ENCODE measurements around the gene CTBS. TPM values are rescaled to one million over a fixed set of nuclear protein-coding genes. Genes with fewer than 3 reads are reported as not detected.

Gene CTBS
- total and polyA plus RNA-seq, 2 of the 4 experiments (the other 2 are of a cell fraction) = 5.9 to 12.4 TPM

DNA sequence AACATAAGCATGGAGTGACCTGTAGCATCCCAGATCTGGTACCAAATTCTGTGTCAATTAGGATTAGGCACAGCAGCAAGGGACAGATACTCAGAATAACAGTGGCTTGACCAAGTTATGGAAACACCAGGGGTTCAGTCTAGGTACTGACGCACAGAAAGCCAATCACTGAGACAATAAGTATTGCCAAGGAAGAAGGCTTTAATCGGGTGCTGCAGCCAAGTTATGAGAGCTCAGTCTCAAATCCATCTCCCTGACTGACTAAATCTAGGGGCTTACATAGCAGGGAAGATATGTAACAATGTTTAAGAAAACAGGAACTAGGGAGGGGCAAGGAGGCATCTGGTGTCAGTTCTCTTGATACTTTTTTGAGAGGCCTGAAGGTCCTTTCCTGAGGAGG is 39.6 kb upstream of the CTBS start:
- no peak overlapping the region for H3K27ac ChIP-seq (ENCODE audit: insufficient read depth, low read length)
- ChIA-PET CTCF (interaction anchor here (0.6 kb wide), 2 partner anchors 87 to 473 kb away, joined by 3 to 4 read pairs; no protein-coding TSS in a partner anchor), POLR2A (ENCODE audit: unreplicated experiment) (no interaction called here)
- no peak overlapping the region for H2AK5ac ChIP-seq (ENCODE audit: low read depth, low read length)
- BruUV-seq (replicated peaks) = no TSS peak
- H3K9ac ChIP-seq (ENCODE audit: low read depth, low read length) = no peak overlapping the region
- intact Hi-C loops (cut with micrococcal nuclease) (loop anchor here (10.0 kb wide), 1 partner anchor 709 kb away; no protein-coding TSS in a partner anchor), in situ Hi-C loops (cut with MboI; ENCODE audit: low sequenced_read_pairs) (loop anchor here (25.0 kb wide), 2 partner anchors 323 to 477 kb away; partner anchors contain the start of gene PRKACB), dilution Hi-C loops (cut with HindIII; ENCODE audit: low sequenced_read_pairs, unreplicated experiment) (no loop called here)
- H3K56ac ChIP-seq (ENCODE audit: extremely low read depth, insufficient read depth, low read length) = no peak overlapping the region
- H3K9me3 ChIP-seq (ENCODE audit: control insufficient read depth, insufficient read depth, low read length) = peaks cover 2% of the 10 kb centered on the region
- no peaks in the 10 kb centered on the region for H3K36me3 ChIP-seq (ENCODE audit: control insufficient read depth, insufficient read depth, low read length)
- no peak overlapping the region for H2BK15ac ChIP-seq (ENCODE audit: low read depth, low read length)
- no CpG with 5 or more reads among the region's 2 CpGs for WGBS, 2 experiments (ENCODE audit: extremely low coverage in 2 of 2, insufficient read length in 1 of 2)
- no peak overlapping the region for H2AK9ac ChIP-seq (replicated peaks; ENCODE audit: low read depth, low read length, poor library complexity)
- H3K79me1 ChIP-seq (ENCODE audit: low read depth in 1 of 2, low read length in 2 of 2) = no peaks in the 10 kb centered on the region
- no peak overlapping the region for H3K23ac ChIP-seq (ENCODE audit: low read depth, low read length)
- no peak overlapping the region for H2BK120ac ChIP-seq (ENCODE audit: low read depth, low read length)
- no peak overlapping the region for H3K14ac ChIP-seq (replicated peaks; ENCODE audit: low read depth, low read length)
- no peak overlapping the region for H2BK20ac ChIP-seq (ENCODE audit: low read depth, low read length)
- no peak overlapping the region for H4K5ac ChIP-seq (ENCODE audit: low read depth, low read length)
- no peaks in the 10 kb centered on the region for H3K9me1 ChIP-seq (ENCODE audit: insufficient read depth, low read length)
- H3K4me2 ChIP-seq (ENCODE audit: low read depth, low read length) = no peak overlapping the region
- ATAC-seq (ENCODE audit: low read depth) = no peak
- TF ChIP-seq NFE2L2 (IDR thresholded peaks at IDR 0.05; ENCODE audit: low read depth, low read length) = no peak
- TF ChIP-seq CHD1 (IDR thresholded peaks at IDR 0.05; ENCODE audit: low read depth, low read length) = no peak
- TF ChIP-seq RCOR1 (IDR thresholded peaks at IDR 0.05; ENCODE audit: insufficient replicate concordance, low read length) = no peak
- no peak for TF ChIP-seq MAZ (IDR thresholded peaks at IDR 0.05; ENCODE audit: borderline replicate concordance, low read depth, low read length)
- no peak for TF ChIP-seq POLR2A (IDR thresholded peaks at IDR 0.05; ENCODE audit: low read depth, low read length)
- H4K91ac ChIP-seq (ENCODE audit: insufficient read depth, low read depth, low read length) = no peak overlapping the region
- DNase-seq = no peak
- H2AFZ ChIP-seq (replicated peaks; ENCODE audit: low read length, poor library complexity) = no peak overlapping the region
- no peak overlapping the region for H2BK5ac ChIP-seq (ENCODE audit: low read depth, low read length, poor library complexity, severe bottlenecking)
- no peak overlapping the region for H3K18ac ChIP-seq (ENCODE audit: low read depth, low read length)
- no peak overlapping the region for H3K4me3 ChIP-seq (ENCODE audit: insufficient read depth, low read depth, low read length)
- no peaks in the 10 kb centered on the region for H3K27me3 ChIP-seq (ENCODE audit: control insufficient read depth, insufficient read depth, low read length)
- H4K8ac ChIP-seq (ENCODE audit: low read depth in 2 of 2, low read length in 2 of 2) = no peak overlapping the region
- H3K4ac ChIP-seq (ENCODE audit: low read depth, low read length) = no peak overlapping the region
- no peaks in the 10 kb centered on the region for H4K20me1 ChIP-seq (ENCODE audit: insufficient read depth, low read length)
- H3K4me1 ChIP-seq (ENCODE audit: control insufficient read depth, insufficient read depth, low read length) = peaks cover 6% of the 10 kb centered on the region
